GM12878 (cell line): Measurements from ENCODE around the gene PACS2. TPM values are rescaled to one million over a fixed set of nuclear protein-coding genes. Genes with fewer than 3 reads are reported as not detected.

ENCODE experiments used
- ATF2 ChIP-seq: IDR thresholded peaks from 2 replicates; pipeline ENCODE4 v1.6.1; 2012; ENCODE audit warnings: low read length, inconsistent platforms
- BCL11A ChIP-seq: IDR thresholded peaks from 2 replicates; pipeline ENCODE4 v1.6.1; 2011; ENCODE audit warnings: low read depth, low read length
- CBFB ChIP-seq: IDR thresholded peaks from 2 replicates; pipeline ENCODE4 v1.6.1; 2016; ENCODE audit warnings: antibody characterized with exemption, low read depth
- E4F1 ChIP-seq: fragments of 450-650 bp; IDR thresholded peaks from 2 replicates; pipeline ENCODE4 v1.6.1; 2018; ENCODE audit warnings: borderline replicate concordance, mild to moderate bottlenecking; ENCODE audit not compliant: partially characterized antibody
- RB1 ChIP-seq: fragments of 450-650 bp; formaldehyde crosslinking; IDR thresholded peaks from 2 replicates; pipeline ENCODE4 v1.6.1; 2017; ENCODE audit warnings: mild to moderate bottlenecking, borderline replicate concordance
- TARDBP ChIP-seq: IDR thresholded peaks from 2 replicates; pipeline ENCODE4 v1.6.1; 2016; ENCODE audit warnings: borderline replicate concordance
- ZBTB33 ChIP-seq: fragments of 450-650 bp; IDR thresholded peaks from 2 replicates; pipeline ENCODE4 v1.6.1; 2017; ENCODE audit warnings: mild to moderate bottlenecking
- polyA plus RNA-seq, 11 experiments: library from polyadenylated mRNA; depleted of rRNA in 4 of 11; unstranded in 6 of 11; stranded (reverse) in 5 of 11; fragments of >200 nt; fragmentation: Nextera tagmentation in 4 of 11; fragmentation: Illumina TruSeq in 1 of 11; extraction: Ambion mirVana in 4 of 11; extraction: Trizol in 1 of 11; gene quantifications; 1 replicate in 1 of 11; 2 replicates in 10 of 11; pipeline versions ENCODE4 v1.2.1 to v1.2.3, GENCODE V29; 2011 to 2016; ENCODE audit warnings: inconsistent platforms in 2 of 11, missing spikeins in 2 of 11, low read depth in 1 of 11
- total RNA-seq, 4 experiments: library from RNA; depleted of rRNA in 3 of 4; stranded (reverse); fragments of >200 nt in 3 of 4; fragmentation: Illumina TruSeq in 1 of 4; extraction: Trizol in 1 of 4; gene quantifications; 2 replicates each; pipeline versions ENCODE4 v1.2.1 to v1.2.3, GENCODE V29; 2013 to 2021

PACS2 gene
- total and polyA plus RNA-seq, 10 of the 15 experiments (the other 5 are each of a cell fraction or from before 2014, with no cell fraction given) = 0.21 to 37.3 (median 9.4) TPM

GRCh38 chr14:105347587-105347968 lies 33.0 kb downstream of the PACS2 start (continued):
- TF ChIP-seq E4F1 (no peak), BCL11A (no peak), CBFB (no peak), RB1 (no peak), ZBTB33 (no peak), TARDBP (no peak), ATF2 (no peak)
